Stimulated activated CD4-positive, alpha-beta T cell treated with anti-CD3 and anti-CD28 coated beads, Interleukin-12 subunit alpha, Interleukin-12 subunit beta, amount 100 ng/mL, for 4 hours (primary cell): Measurements from ENCODE around the gene KNDC1.

ENCODE experiments used
- DNase-seq: peaks from one replicate; pipeline ENCODE4 v3.0.0-alpha.2; 2020

The KNDC1 gene

DNA sequence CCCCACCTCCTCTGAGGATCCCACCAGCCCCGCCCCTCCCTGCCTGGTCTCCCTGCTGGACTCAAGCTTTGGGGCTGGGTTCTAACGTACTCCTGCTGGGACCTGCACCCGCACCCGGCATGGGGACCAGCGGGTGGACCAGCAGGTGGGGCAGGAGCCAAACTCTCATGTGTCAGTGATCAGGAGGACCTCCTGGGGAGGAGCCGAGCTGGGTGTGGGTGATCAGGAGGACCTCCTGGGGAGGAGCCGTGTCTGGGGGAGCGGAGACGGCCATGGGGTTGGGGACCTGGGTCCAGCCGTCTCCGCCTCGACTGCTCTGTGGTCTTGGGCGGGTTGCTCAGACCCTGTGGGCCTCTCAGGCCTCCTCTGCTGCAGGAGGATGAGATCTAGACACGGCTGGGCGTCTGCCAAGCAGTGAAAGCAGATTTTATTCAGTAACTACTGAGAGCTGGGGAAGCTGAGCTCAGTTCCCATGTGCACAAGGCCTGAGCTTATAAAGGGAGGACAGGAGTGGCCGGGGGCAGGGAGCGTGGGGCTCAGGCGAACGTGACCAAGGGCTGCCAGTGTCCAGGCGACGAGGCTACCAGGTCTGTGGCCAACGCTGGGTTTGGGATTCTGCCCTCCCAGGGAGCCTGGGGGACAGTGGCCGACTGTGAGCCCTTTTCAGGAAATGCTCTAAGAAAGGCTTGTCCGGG is 36.3 kb downstream of the KNDC1 start:
- no peak for DNase-seq

DNA sequence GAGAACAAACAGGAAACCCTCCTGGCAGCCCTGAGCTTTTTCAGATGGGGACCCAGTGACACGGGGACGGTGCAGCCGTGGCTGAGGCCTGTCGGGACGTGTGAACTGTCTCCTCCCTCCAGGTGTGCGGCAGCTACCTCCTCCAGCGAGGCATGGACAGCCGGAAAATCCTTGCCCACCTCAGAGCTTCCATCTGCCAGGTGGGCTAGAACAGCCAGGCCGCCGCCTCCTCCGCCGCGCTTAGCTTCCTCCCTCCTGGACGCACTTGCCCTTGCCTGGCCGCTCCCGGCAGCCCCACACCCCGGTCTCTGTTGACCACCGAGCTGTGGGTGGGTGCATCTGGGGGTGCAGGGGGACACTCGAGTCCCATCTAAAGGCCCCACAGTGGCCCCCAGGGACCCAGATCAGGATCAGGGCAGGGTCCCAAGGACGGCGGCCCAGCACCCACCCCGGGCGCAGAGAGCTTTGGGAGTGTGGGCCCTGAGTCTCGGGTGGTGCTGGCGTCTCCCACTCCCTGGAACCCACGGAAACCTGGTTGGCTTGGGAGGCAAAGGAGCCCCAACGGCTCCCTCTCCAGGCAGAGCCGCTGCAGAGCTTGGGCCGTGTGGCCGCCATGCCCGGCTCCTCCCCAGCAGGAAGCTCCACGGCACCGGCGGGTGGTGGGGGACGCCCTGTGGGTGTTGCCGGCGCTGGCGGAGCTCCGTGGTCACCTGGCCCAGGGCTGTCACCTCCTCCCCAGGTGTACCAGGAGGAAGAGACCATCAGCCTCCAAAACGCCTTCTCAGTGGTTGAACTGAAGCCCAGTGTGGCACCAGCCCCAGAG is 37.1 kb downstream of the KNDC1 start:
- no peak for DNase-seq

DNA sequence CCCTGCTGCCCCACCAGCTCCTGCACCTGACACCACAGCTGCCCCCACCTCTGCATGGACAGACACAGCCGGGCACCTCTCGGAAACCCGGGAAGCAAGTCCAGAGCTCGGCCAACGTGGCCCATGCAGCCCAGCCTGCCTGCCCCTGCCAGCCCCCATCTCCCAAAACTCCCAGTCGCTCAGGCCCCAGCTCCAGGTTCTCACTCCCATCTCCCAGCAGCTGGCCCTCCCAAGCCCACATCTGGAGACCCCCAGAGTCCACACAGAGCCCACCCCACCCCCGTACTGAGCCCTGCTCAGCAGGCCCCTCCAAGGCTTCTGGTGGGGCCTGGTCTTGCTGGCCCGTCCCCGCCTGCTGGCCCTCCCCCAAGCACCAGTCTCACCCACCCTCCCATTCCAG is 37.8 kb downstream of the KNDC1 start:
- DNase-seq = no peak

DNA sequence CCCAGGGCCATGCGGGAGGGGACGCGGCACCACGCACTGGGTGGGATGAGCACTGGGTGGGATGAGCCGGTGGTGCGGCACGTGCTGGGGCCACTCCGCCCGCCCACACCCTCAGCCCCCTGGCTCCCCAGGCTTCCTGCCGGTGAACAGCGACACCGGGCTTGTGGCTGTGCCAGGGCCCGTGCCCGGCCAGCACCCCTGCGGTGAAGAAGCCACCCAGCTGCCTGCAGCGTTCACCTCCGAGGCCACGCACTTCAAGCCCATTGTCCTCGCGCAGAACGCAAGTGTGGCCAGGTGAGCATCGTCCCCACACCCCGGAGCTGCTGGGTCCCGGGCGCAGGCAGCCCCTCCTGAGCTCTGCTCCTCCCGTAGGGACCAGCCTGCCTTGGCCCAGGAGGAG is 38.2 kb downstream of the KNDC1 start:
- no peak for DNase-seq

DNA sequence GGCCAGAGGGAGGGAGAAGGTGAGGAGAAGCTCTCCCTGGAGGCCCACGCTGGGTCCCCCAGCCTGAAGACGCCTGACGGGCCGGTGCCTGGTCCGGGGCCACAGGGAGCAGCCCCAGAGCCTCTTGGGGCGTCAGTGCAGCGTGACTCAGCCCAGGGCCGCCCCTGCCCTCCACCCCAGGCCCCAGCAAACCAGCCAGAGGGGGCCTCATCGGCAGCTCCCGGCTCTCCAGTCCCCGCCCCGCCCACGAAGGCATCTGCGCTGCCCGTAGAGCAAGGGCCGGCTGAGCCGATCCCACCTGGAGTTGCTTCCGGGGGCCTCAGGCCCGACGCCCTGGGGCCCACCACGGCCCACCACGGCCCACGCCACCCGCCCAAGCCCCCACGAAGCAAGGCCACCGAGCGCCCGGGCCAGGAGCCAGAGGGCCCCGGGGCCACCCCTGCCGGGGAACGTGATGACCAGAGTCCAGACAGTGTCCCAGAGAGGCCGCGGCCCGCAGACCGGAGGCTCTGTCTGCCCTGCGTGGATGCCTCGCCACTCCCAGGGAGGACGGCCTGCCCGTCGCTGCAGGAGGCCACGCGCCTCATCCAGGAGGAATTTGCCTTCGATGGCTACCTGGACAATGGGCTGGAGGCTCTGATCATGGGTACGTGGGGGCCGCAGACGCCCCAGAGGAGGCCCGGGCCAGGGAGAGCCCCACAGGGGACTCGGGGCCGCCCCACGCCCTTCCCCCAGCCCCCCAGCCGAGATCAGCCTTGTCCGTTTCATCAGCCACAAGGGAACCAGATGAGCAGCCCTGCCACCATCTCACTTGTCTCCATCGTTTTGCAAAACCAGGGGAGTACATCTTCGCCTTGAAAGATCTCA is 38.8 kb downstream of the KNDC1 start:
- no peak for DNase-seq

DNA sequence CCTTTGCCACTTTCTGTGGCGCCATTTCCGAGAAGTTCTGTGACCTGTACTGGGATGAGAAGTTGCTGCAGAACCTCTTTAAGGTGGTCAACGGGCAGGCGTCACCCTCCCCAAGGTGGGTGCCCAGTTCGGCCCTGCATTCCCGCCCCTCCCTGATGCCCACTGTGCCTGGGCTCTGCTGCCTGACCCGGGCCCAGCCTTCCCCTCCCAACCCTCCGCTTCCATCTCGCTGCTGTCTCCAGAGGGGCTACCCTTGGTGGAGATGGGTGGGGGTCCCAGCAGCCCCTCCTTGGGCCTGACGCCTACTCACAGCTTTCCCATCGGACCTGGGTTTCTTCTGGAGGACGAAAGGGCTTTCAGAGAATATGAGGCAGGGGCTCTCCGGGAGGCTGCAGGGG is 39.5 kb downstream of the KNDC1 start:
- no peak for DNase-seq

DNA sequence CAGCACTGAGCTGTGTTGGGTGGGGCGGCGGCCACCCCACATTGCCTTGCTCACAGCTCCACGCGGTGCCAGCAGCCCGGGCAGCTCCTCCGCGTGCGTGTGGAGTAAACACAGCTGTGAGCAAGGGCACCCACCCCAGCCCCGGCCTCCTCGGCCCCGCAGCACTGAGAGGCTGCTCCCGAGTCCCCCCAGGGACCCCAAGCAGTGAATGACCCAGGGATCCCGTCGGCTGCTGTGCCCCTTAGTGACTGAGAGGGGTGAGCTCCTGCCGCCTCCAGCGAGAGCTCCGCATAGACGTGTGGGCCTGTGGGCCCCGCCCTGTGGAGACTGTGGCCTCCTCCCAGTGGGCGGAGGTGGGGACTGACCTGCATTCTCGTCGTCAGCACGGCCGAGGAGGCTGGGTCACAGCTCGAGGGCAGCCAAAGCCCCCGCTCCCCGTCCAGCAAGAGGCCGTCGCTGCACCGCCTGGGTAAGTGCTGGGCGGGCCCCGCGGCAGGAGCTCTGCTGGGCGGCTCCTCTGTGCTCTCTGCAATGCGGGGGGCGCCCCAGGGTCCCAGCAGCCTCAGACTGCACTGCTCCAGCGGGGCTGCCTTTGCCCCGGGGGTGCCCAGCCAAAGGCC is 40.1 kb downstream of the KNDC1 start:
- DNase-seq = no peak

DNA sequence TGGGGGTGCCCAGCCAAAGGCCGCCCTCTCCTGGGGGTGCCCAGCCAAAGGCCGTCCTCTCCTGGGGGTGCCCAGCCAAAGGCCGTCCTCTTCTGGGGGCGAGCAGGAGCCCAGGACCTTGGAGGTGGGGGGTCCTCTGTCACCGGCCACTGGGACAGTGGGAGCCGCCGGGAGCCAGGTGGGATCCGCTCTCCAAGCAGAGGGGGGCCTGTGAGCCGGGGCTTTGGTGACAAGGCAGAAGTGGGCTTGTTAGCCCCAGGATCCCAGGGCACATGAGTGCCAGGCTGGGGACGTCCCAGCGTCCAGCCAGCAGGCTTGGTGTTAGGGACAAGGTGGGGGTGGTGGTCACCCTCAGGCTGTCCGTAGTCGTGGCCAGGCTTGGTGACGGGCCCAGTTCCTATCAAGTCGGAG is 40.6 kb downstream of the KNDC1 start:
- no peak for DNase-seq

DNA sequence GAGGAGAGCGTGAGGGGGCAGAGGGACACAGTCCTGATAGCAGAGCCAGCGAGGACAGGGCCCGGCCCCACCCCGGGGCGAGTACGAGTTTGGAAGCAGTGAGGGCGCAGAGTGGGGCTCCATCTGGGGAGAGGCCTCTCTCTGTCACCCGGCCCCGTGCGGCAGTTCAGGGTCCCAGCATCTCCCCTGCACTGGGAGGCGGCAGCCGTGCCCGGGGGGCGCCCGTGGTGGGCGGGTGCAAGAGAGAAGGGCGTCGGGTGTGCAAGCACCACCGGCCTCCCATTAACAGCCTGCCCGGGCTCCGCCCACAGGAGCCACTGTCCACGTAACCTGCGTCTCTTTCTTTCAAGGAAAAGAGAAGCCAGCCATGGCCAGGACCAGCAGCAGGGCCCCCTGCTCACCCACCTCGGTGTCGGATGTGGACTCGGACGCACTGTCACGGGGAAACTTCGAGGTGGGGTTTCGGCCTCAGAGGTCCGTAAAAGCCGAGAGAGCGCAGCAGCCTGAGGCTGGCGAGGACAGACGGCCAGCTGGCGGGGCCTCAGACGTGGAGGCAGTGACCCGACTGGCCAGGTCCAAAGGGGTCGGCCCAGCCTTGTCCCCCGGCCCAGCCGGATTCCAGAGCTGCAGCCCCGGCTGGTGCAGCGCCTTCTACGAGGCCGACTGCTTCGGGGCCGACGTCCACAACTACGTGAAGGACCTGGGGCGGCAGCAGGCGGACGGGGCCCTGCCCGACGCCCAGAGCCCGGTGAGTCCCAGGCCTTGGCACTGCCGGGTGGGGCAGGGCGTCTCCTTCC is 41.3 kb downstream of the KNDC1 start:
- DNase-seq = no peak

DNA sequence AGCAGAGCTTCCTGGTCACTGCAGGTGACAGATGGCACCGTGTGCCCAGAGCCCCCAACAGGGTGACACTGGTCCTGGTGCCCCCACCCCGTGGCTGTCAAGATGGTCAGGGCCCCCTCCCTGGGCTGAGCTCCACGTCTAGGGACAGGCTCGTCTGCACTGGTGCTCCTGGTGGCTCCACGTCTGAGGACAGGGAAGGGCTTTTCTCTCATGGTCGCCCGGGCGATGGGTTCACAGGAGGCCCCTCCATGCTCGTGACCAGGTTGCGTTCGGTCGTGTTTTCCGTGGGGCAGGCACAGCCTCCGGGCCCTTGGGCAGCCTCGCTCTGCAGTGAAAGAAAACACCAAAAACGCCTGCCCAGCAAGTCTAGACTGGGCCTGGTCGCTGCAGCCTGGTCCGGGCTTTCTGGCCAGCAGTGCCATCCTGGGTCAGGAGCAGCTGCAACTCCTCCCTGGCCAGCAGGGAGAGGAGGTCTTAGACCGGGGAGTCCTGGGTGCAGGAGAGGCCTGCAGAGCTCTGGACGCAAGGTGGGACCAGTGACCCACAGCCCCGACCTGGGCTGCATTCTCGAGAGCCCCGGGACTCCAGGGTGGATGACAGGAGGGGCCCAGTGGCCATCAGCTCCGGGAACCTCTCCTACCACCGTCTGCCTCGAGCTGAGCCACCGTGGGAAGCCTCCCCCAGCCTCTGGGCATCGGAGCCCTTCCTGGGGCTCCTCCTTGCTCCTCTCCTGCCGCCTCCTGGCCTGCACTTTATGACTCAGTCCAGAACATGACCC is 42.1 kb downstream of the KNDC1 start:
- no peak for DNase-seq

DNA sequence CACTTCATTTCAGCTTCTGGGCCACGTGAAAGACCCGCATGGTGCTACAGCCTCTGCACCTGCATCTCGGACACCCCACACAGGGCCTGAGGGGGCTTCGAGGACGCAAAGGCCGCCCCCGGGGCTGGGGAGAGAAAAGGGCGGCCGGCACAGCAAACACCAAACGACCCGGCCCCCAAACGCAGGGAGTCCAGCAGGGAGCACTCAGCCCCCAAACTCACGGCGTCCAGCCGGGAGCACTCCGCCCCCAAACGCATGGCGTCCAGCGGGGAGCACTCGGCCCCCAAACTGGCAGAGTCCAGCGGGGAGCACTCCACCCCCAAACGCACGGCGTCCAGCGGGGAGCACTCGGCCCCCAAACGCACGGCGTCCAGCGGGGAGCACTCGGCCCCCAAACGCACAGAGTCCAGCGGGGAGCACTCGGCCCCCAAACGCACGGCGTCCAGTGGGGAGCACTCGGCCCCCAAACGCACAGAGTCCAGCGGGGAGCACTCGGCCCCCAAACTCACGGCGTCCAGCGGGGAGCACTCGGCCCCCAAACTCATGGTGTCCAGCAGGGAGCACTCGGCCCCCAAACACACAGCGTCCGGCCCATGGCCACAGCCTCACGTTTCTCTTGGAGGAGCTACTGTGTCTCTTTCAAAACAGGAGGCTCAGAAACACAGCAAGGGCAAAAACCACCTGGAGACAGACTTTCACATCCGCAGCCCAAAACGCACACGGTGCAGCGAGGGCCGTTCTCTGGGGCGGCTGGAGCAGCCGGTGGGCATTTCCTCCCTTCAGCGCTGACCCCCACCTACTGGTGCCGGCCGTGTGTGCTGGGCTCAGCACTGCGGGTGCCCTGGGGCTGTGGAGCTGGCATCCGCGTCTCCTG is 43.0 kb downstream of the KNDC1 start:
- DNase-seq = no peak

DNA sequence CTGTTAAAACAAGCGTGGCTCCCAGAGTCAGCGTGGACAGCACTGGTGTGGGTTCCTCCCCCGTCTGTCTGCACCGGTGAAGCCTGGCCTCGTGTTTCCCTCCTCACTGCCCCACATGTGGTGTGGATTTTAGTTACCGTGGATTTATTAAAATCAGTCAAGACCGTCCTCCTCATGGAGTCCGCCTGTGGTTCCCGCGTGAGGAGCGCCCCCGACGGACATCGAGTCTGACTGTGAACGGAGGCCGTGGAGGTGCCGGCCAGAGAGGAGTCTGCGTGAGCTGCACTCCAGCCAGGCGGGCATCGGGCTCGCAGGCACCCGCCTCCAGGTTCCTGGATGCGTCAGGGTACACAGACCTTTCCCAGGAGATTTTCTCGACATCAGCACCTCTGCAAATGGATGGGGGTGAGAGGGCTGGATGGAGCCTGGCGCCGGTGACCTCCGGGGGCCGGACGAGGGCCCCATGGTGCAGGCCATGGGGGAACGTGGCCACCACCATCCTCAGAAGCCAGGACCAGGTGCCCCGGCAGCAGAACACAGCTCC is 43.7 kb downstream of the KNDC1 start:
- DNase-seq = no peak

DNA sequence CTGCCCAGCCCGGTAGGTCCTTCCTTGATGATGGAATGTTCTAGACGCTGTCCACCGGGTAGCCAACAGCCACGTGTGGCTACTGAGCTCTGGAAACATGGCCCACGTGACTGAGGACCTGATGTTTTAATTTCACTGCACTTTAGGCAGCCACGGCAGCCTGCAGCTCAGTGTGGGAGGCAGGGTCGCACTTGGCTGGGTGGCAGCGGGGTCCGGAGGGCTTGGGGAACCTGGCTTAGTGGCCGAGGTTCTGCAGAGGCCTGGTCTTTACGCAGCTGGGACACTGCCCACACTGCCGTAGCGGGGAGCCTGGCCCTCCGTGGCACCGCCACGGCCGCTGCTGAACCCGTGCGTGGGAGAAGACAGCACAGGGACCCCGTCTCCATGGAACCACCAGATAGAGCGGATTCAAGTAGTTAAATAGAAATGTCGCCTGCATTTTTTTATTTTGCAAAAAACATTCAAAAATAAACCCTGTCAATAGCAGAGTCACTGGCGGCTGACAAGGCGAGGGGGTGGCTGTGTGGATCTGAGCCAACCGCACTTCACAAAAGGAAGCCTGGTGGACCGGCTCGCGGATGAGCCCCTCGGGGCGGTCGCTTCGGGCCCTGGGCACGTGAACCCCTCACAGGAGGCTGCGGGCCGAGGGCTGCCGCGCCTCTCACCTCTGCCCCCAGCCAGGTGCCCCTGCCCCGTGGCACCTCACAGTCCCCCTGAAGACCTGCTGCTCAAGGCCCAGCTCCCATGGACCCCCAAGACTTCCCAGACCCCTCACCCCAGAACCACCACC is 44.4 kb downstream of the KNDC1 start:
- no peak for DNase-seq

DNA sequence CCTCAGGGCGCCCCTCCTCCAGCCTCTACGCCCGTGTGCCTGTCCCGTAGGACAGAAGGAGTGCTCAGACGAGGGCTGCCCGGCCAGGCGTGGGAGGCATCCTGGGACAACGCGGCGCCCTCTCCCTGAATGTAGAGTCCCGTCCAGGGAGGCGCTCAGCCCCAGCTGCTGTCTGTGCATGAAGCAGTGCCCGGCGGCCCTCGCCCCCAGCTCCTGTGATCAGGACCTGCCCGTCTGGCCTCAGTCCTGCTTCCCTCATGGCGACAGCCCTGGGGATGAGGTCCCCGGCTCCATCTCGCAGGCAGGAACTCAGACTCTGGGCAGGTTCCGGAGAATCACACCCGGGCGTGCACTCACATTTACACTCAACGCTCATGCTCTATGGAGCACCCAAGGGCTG is 45.1 kb downstream of the KNDC1 start:
- no peak for DNase-seq

DNA sequence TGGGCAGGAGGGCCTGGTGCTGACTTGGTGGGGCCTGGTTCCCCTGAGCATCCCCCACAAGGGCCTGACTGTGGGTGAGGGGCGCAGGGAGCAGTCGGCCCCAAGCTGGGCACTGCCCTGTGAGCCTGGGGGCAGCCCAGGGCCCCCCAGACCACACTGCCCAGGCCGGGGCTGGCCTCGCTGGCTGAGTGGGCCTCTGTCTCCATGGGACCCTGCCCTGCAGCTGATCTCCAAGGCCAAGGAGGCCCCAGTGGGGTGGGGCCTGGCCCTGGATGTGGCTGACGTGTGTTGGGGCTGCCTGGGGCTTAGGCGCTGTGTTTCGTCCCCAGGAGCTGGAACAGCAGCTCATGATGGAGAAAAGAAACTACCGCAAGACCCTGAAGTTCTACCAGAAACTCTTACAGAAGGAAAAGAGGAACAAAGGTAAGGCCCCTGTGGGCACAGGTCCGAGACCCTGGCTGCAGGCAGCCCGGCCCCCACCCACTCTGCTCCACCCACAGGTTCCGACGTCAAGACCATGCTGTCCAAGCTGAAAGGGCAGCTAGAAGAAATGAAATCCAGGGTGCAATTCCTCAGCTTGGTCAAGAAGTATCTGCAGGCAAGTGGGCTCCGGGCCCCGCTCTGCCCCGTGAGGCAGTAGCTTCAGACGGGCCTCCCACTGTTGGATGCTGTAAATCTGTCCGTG is 46.5 kb downstream of the KNDC1 start:
- no peak for DNase-seq

DNA sequence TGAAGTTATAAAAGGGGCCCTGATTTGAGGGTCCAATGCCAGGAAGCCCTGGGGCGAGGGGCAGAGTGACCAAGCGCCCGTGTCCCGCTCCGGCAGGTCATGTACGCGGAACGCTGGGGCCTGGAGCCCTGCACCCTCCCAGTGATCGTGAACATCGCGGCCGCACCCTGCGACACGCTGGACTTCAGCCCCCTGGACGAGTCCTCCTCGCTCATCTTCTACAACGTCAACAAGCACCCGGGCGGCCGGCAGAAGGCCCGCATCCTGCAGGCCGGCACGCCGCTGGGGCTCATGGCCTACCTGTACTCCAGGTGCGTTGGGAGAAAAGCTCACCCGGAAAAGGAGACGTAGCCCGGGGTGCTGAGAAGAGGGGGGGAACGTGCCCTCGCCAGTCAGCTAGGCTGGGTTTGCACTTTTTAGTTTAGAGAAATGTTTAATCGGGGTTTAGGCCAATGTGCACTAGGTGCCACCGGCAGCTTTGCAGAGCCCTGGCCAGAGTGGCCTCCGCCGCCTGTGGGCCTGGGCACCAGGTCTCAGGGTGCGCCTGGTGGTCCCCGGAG is 47.1 kb downstream of the KNDC1 start:
- no peak for DNase-seq

DNA sequence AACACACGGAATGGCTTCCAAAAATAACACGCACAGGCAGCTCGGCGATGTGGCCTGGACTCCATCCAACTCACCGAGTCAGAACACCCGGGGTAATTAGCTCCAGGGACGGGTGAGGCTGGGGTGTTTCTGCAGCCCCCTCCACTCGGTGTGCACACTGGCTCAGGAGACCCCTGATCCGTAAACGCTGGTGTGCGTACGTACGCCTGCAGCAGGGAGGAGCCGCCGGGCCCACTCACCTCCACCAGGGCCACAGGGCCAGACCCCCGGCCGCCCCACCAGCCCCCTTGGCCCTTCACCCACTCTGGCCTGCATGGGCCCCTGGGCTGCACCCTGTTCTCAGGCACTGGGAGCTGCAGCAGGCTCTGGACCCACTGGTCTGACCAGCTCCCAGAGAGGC is 47.6 kb downstream of the KNDC1 start:
- DNase-seq = no peak

DNA sequence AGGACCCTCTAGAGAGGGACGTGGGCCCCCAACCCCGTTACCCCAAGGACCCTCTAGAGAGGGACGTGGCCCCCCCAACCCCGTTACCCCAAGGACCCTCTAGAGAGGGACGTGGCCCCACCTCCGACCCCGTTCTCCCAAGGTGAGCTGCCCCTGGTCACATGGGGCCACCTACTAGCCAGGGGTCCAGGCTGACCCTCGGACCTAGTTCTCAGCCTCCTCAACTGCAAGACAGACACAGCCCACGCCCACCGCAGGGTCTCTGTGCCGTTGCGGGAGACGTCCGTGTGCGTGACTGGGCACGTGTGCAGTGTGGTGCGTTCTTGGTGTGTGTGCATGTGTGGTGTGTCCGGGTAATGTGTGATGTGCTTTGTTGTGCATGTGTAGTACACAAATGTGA is 48.4 kb downstream of the KNDC1 start:
- DNase-seq = no peak
